Small intestine (tissue), 7 donors: ENCODE measurements around the gene MED22. TPM values are rescaled to one million over a fixed set of nuclear protein-coding genes. Genes with fewer than 3 reads are reported as not detected.

Experiments
- DNase-seq, 2 donors: peaks; one replicate each; pipeline versions ENCODE4 v3.0.0 to v3.0.0-alpha.2; 2013
- FAIRE-seq: peaks from 2 replicates; lab custom pipeline; 2012; peaks lifted over from hg19 to GRCh38; lab: Jason Lieb, UNC
- H3K27ac ChIP-seq, 3 donors: one replicate each; pipeline ENCODE4 v1.5.1; 2013; ENCODE audit warnings: low read length in 2 of 3, mild to moderate bottlenecking in 2 of 3, control low read depth in 1 of 3, inconsistent platforms in 1 of 3, low read depth in 1 of 3, moderate library complexity in 1 of 3
- H3K27me3 ChIP-seq, 3 donors: one replicate each; pipeline ENCODE4 v1.6.1; 2013; ENCODE audit warnings: low read length in 3 of 3, inconsistent platforms in 1 of 3; ENCODE audit not compliant: control insufficient read depth in 3 of 3, insufficient read depth in 3 of 3
- H3K36me3 ChIP-seq, 3 donors: one replicate each; pipeline ENCODE4 v1.6.1; 2013; ENCODE audit warnings: low read length in 3 of 3, inconsistent platforms in 1 of 3, low read depth in 1 of 3, mild to moderate bottlenecking in 1 of 3, moderate library complexity in 1 of 3; ENCODE audit not compliant: control insufficient read depth in 3 of 3, insufficient read depth in 2 of 3
- H3K4me1 ChIP-seq, 3 donors: one replicate each; pipeline ENCODE4 v1.6.1; 2013; ENCODE audit warnings: low read length in 2 of 3, inconsistent platforms in 1 of 3, low read depth in 1 of 3, mild to moderate bottlenecking in 1 of 3, moderate library complexity in 1 of 3; ENCODE audit not compliant: control insufficient read depth in 3 of 3, insufficient read depth in 2 of 3
- H3K4me3 ChIP-seq, 3 donors: one replicate each; pipeline ENCODE4 v1.5.1; 2013; ENCODE audit warnings: low read length in 3 of 3, control low read depth in 1 of 3, inconsistent platforms in 1 of 3, low read depth in 1 of 3, mild to moderate bottlenecking in 1 of 3, moderate library complexity in 1 of 3
- H3K9me3 ChIP-seq, 2 donors: one replicate each; pipeline ENCODE4 v1.6.1; 2013; ENCODE audit warnings: low read depth in 1 of 2, low read length in 1 of 2; ENCODE audit not compliant: control insufficient read depth in 2 of 2, insufficient read depth in 1 of 2
- WGBS, 3 donors: extraction: QIAGEN DNeasy Blood & Tissue Kit; methylation state at CpG; one replicate each; pipeline ENCODE4 v1.1.7; 2013; 5-methylcytosine and 5-hydroxymethylcytosine counted together
- polyA plus RNA-seq, 4 donors: library from polyadenylated mRNA; stranded (reverse) in 3 of 4; unstranded in 1 of 4; fragments of 200-250 nt in 3 of 4; fragments of 120-200 nt in 1 of 4; gene quantifications; one replicate each; pipeline versions ENCODE4 v1.2.1 to v1.2.3, GENCODE V29; 2013
- donor health status: healthy with polysubstance abuse.
- donor health status: control.
- donor health status: control.
- donor health status: Bipolar disorder and iron deficiency.
- donor health status: healthy.

The MED22 gene
- polyA plus RNA-seq, 4 donors: 10.3 to 19.5 (median 17.6) TPM

GRCh38 chr9:133349965-133350616, 2.2 kb upstream of the MED22 start:
- no peak overlapping the region for H3K27ac ChIP-seq

GRCh38 chr9:133348718-133349573, 1.0 kb upstream of the MED22 start:
- H3K27me3 ChIP-seq: no peaks in the 10 kb centered on the region
- peaks cover 0 to 16% (median 9%) of the 10 kb centered on the region in 3 donors for H3K4me1 ChIP-seq
- peak overlapping the region; percentile 69 to 86 (median 86) for H3K27ac ChIP-seq
- H3K9me3 ChIP-seq: no peaks in the 10 kb centered on the region
- H3K4me3 ChIP-seq: peak overlapping the region; percentile 51 to 79 (median 73)
- DNase-seq: no peak
- FAIRE-seq: no peak
- H3K36me3 ChIP-seq: peaks cover 16 to 77% (median 20%) of the 10 kb centered on the region in 3 donors
- WGBS, 3 donors: 4 to 14% (median 6%) methylated on average over 25 of the region's 25 CpGs

More at GRCh38 chr9:133349965-133350616, 2.2 kb upstream of the MED22 start:
- no peaks in the 10 kb centered on the region for H3K27me3 ChIP-seq
- no peaks in the 10 kb centered on the region for H3K9me3 ChIP-seq
- peaks cover 16 to 75% (median 19%) of the 10 kb centered on the region in 3 donors for H3K36me3 ChIP-seq
- no peak for FAIRE-seq
- DNase-seq: no peak
- 71 to 78% (median 74%) methylated on average over 15 of the region's 15 CpGs for WGBS, 3 donors
- peak overlapping the region in 1 of 3 donors; percentile 73 for H3K4me3 ChIP-seq
- peaks cover 0 to 18% (median 9%) of the 10 kb centered on the region in 3 donors for H3K4me1 ChIP-seq

- Histone ChIP-seq H3K27ac (peak overlapping the region; percentile 69 to 86 (median 86)), H3K27me3 (no peaks in the 10 kb centered on the region), H3K4me1 (peaks cover 0 to 16% (median 9%) of the 10 kb centered on the region in 3 donors), H3K36me3 (peaks cover 16 to 77% (median 18%) of the 10 kb centered on the region in 3 donors), H3K9me3 (no peaks in the 10 kb centered on the region), H3K4me3 (peak overlapping the region; percentile 51 to 79 (median 73))
- DNase-seq (peak; percentile 54 to 77), FAIRE-seq (no peak)
- WGBS, 3 donors: 0% methylated on average over 23 to 40 of the region's 41 CpGs
These were observed 381 bp downstream of the MED22 start for GRCh38 chr9:133347515-133347984.

- FAIRE-seq (no peak), DNase-seq (no peak)
- peak overlapping the region in 1 of 3 donors; percentile 73 for H3K4me3 ChIP-seq
These were observed 1.7 kb downstream of the MED22 start for GRCh38 chr9:133346021-133346785.

GRCh38 chr9:133345596-133345995, 2.3 kb downstream of the MED22 start:
- no peaks in the 10 kb centered on the region for H3K27me3 ChIP-seq

More at GRCh38 chr9:133346021-133346785, 1.7 kb downstream of the MED22 start:
- H3K4me1 ChIP-seq: peaks cover 0 to 16% (median 9%) of the 10 kb centered on the region in 3 donors
- H3K27ac ChIP-seq: no peak overlapping the region
- no peaks in the 10 kb centered on the region for H3K27me3 ChIP-seq
- 75 to 82% (median 80%) methylated on average over 15 of the region's 15 CpGs for WGBS, 3 donors
- no peaks in the 10 kb centered on the region for H3K9me3 ChIP-seq
- peaks cover 13 to 77% (median 13%) of the 10 kb centered on the region in 3 donors for H3K36me3 ChIP-seq

GRCh38 chr9:133344979-133345378, 3.0 kb downstream of the MED22 start:
- DNase-seq: no peak
- H3K36me3 ChIP-seq: peaks cover 3 to 81% (median 4%) of the 10 kb centered on the region in 3 donors
- 94 to 97% (median 95%) methylated on average over 12 of the region's 12 CpGs for WGBS, 3 donors
- FAIRE-seq: no peak
- no peak overlapping the region for H3K4me3 ChIP-seq
- H3K9me3 ChIP-seq: no peaks in the 10 kb centered on the region
- no peak overlapping the region for H3K27ac ChIP-seq
- no peaks in the 10 kb centered on the region for H3K27me3 ChIP-seq
- peaks cover 0 to 16% (median 9%) of the 10 kb centered on the region in 3 donors for H3K4me1 ChIP-seq

More at GRCh38 chr9:133345596-133345995, 2.3 kb downstream of the MED22 start:
- DNase-seq (no peak), FAIRE-seq (no peak)
- H3K9me3 ChIP-seq: no peaks in the 10 kb centered on the region
- 95 to 97% (median 95%) methylated on average over 6 of the region's 6 CpGs for WGBS, 3 donors
- H3K4me3 ChIP-seq: no peak overlapping the region
- H3K27ac ChIP-seq: no peak overlapping the region
- peaks cover 8 to 81% (median 9%) of the 10 kb centered on the region in 3 donors for H3K36me3 ChIP-seq
- H3K4me1 ChIP-seq: peaks cover 0 to 16% (median 9%) of the 10 kb centered on the region in 3 donors

- WGBS, 3 donors: 95 to 96% (median 95%) methylated on average over 19 of the region's 19 CpGs
- no peak for DNase-seq
- no peak for FAIRE-seq
- H3K36me3 ChIP-seq: peaks cover 2 to 77% (median 6%) of the 10 kb centered on the region in 3 donors
- no peaks in the 10 kb centered on the region for H3K27me3 ChIP-seq
- no peak overlapping the region for H3K27ac ChIP-seq
- H3K4me3 ChIP-seq: no peak overlapping the region
- H3K4me1 ChIP-seq: peaks cover 0 to 10% (median 6%) of the 10 kb centered on the region in 3 donors
- H3K9me3 ChIP-seq: no peaks in the 10 kb centered on the region
These were observed 3.9 kb downstream of the MED22 start for GRCh38 chr9:133344071-133344470.
